Tibial nerve (tissue), 3 donors: ENCODE results near the gene HNRNPA1.

ENCODE experiments used
- CTCF ChIP-seq, 5 experiments: fragments of 200-600 bp in 3 of 5; fragments of 450-650 bp in 2 of 5; sonication (generic) in 3 of 5; IDR thresholded peaks; one replicate each; pipeline ENCODE4 v1.5.1; 2016 to 2019; ENCODE audit warnings: antibody characterized with exemption in 5 of 5, mild to moderate bottlenecking in 3 of 5, moderate library complexity in 2 of 5
- POLR2A ChIP-seq, 2 donors: fragments of 450-650 bp; IDR thresholded peaks; one replicate each; pipeline ENCODE4 v1.6.1; 2017; ENCODE audit warnings: antibody characterized with exemption in 2 of 2, mild to moderate bottlenecking in 2 of 2, moderate library complexity in 2 of 2

GRCh38 chr12:54287261-54288157, 7.0 kb downstream of the HNRNPA1 start:
- TF ChIP-seq CTCF (IDR thresholded peaks at IDR 0.05) (no peak), POLR2A (IDR thresholded peaks at IDR 0.05) (no peak)
